Uterus (tissue), 4 donors: ENCODE data around the gene NEB. TPM values are rescaled to one million over a fixed set of nuclear protein-coding genes. Genes with fewer than 3 reads are reported as not detected.

ENCODE experiments used
- DNase-seq, 2 donors: peaks; one replicate each; pipeline ENCODE4 v3.0.0-alpha.2; 2019 to 2020
- H3K27ac ChIP-seq, 2 donors: fragments of 200-600 bp; sonication (generic); 1 replicate in 1 of 2; 2 replicates in 1 of 2; pipeline ENCODE4 v1.5.1; 2016 to 2018
- H3K27me3 ChIP-seq, 2 donors: fragments of 200-600 bp; sonication (generic); one replicate each; pipeline ENCODE4 v1.5.1; 2018 to 2019; ENCODE audit warnings: control low read depth in 1 of 2
- H3K36me3 ChIP-seq, 2 donors: fragments of 200-600 bp; sonication (generic); one replicate each; pipeline ENCODE4 v1.5.1; 2019; ENCODE audit warnings: control low read depth in 1 of 2
- H3K4me1 ChIP-seq, 2 donors: fragments of 200-600 bp; sonication (generic); one replicate each; pipeline ENCODE4 v1.5.1; 2018 to 2019; ENCODE audit warnings: control low read depth in 1 of 2
- H3K4me3 ChIP-seq, 2 donors: fragments of 200-600 bp; sonication (generic); 1 replicate in 1 of 2; 2 replicates in 1 of 2; pipeline ENCODE4 v1.5.1; 2018 to 2019; ENCODE audit warnings: mild to moderate bottlenecking in 1 of 2
- H3K9me3 ChIP-seq, 2 donors: fragments of 200-600 bp; sonication (generic); one replicate each; pipeline ENCODE4 v1.5.1; 2019; ENCODE audit warnings: control low read depth in 1 of 2
- CTCF ChIP-seq, 4 experiments: fragments of 200-600 bp in 2 of 4; fragments of 450-650 bp in 2 of 4; sonication (generic) in 2 of 4; IDR thresholded peaks; one replicate each; pipeline ENCODE4 v1.5.1; 2016 to 2019; ENCODE audit warnings: antibody characterized with exemption in 4 of 4, mild to moderate bottlenecking in 2 of 4, moderate library complexity in 1 of 4
- POLR2A ChIP-seq, 2 donors: fragments of 450-650 bp; IDR thresholded peaks; one replicate each; pipeline ENCODE4 v1.6.1; 2016; ENCODE audit warnings: antibody characterized with exemption in 2 of 2, mild to moderate bottlenecking in 1 of 2, moderate library complexity in 1 of 2
- intact Hi-C: fragments of 100-400 bp; cut with DNase I; formaldehyde crosslinking; loops from one replicate; pipeline ENCODE4 v1.15.1; 2023; ENCODE audit warnings: low total_unique reads
- total RNA-seq, 4 donors: library from RNA; depleted of rRNA in 3 of 4; stranded (reverse); fragments of >200 nt in 3 of 4; gene quantifications; one replicate each; pipeline versions ENCODE4 v1.1.0 to v1.2.4, GENCODE V29; 2014 to 2023
- donor health status: DM: yes; HTN: yes; CAD: no.

NEB gene
- total RNA-seq, 4 donors from 2014 or later, result under 0.01 to 2.2 (median 0.84) TPM

GRCh38 chr2:151766437-151767153 is 32.3 kb upstream of the NEB start:
- Histone ChIP-seq H3K27me3 (no peaks in the 10 kb centered on the region), H3K4me3 (no peak overlapping the region), H3K4me1 (no peaks in the 10 kb centered on the region), H3K36me3 (no peaks in the 10 kb centered on the region), H3K9me3 (no peaks in the 10 kb centered on the region), H3K27ac (no peak overlapping the region)
- intact Hi-C loops, result no loop called here
- TF ChIP-seq POLR2A (IDR thresholded peaks at IDR 0.05) (no peak), CTCF (IDR thresholded peaks at IDR 0.05) (no peak)
- DNase-seq, result no peak

- TF ChIP-seq POLR2A (IDR thresholded peaks at IDR 0.05), result no peak
- no peak for TF ChIP-seq CTCF (IDR thresholded peaks at IDR 0.05)
- Histone ChIP-seq H3K9me3 (no peaks in the 10 kb centered on the region), H3K4me1 (no peaks in the 10 kb centered on the region), H3K27me3 (no peaks in the 10 kb centered on the region), H3K27ac (no peak overlapping the region), H3K36me3 (no peaks in the 10 kb centered on the region), H3K4me3 (no peak overlapping the region)
- intact Hi-C loops, result no loop called here
- DNase-seq, result no peak
These were observed 31.6 kb upstream of the NEB start for GRCh38 chr2:151765760-151766410.

- TF ChIP-seq CTCF (IDR thresholded peaks at IDR 0.05) (no peak), POLR2A (IDR thresholded peaks at IDR 0.05) (no peak)
- no peak overlapping the region for H3K4me3 ChIP-seq
- H3K36me3 ChIP-seq, result no peaks in the 10 kb centered on the region
- intact Hi-C loops, result no loop called here
- no peak for DNase-seq
- no peak overlapping the region for H3K27ac ChIP-seq
- no peaks in the 10 kb centered on the region for H3K4me1 ChIP-seq
- no peaks in the 10 kb centered on the region for H3K27me3 ChIP-seq
- no peaks in the 10 kb centered on the region for H3K9me3 ChIP-seq
These were observed 28.4 kb upstream of the NEB start for GRCh38 chr2:151762694-151763093.

GRCh38 chr2:151761687-151762086 is 27.4 kb upstream of the NEB start:
- H3K27me3 ChIP-seq, result no peaks in the 10 kb centered on the region
- H3K27ac ChIP-seq, result no peak overlapping the region
- no peaks in the 10 kb centered on the region for H3K9me3 ChIP-seq
- TF ChIP-seq CTCF (IDR thresholded peaks at IDR 0.05) (no peak), POLR2A (IDR thresholded peaks at IDR 0.05) (no peak)
- intact Hi-C loops, result no loop called here
- no peaks in the 10 kb centered on the region for H3K4me1 ChIP-seq
- no peaks in the 10 kb centered on the region for H3K36me3 ChIP-seq
- DNase-seq, result no peak
- H3K4me3 ChIP-seq, result no peak overlapping the region

- H3K27ac ChIP-seq, result no peak overlapping the region
- intact Hi-C loops, result no loop called here
- no peaks in the 10 kb centered on the region for H3K36me3 ChIP-seq
- H3K4me3 ChIP-seq, result no peak overlapping the region
- H3K9me3 ChIP-seq, result no peaks in the 10 kb centered on the region
- no peak for DNase-seq
- TF ChIP-seq POLR2A (IDR thresholded peaks at IDR 0.05), result no peak
- no peak for TF ChIP-seq CTCF (IDR thresholded peaks at IDR 0.05)
- H3K27me3 ChIP-seq, result no peaks in the 10 kb centered on the region
- no peaks in the 10 kb centered on the region for H3K4me1 ChIP-seq
These were observed 26.9 kb upstream of the NEB start for GRCh38 chr2:151761193-151761592.
